Ovary (tissue), 3 donors: ENCODE data around the gene EFTUD2.

ENCODE experiments used
- EP300 ChIP-seq: sonication (generic); formaldehyde crosslinking; IDR thresholded peaks from one replicate; pipeline ENCODE4 v1.6.1; 2017; ENCODE audit warnings: antibody characterized with exemption
- POLR2A ChIP-seq: fragments of 450-650 bp; IDR thresholded peaks from one replicate; pipeline ENCODE4 v1.6.1; 2017; ENCODE audit warnings: antibody characterized with exemption, mild to moderate bottlenecking, moderate library complexity
- TF ChIP-seq, protein P1 (sequence below), 3 donors: fragments of 450-650 bp in 2 of 3; fragments of 200-600 bp in 1 of 3; IDR thresholded peaks; one replicate each; pipeline versions ENCODE4 v1.5.1 to v1.8.0; 2016 to 2022; ENCODE audit warnings: antibody characterized with exemption in 3 of 3, mild to moderate bottlenecking in 1 of 3
- donor health status: DM: no; HTN: no; CAD: no.

- TF ChIP-seq EP300 (no peak), POLR2A (no peak)
- TF ChIP-seq, protein P1, sequence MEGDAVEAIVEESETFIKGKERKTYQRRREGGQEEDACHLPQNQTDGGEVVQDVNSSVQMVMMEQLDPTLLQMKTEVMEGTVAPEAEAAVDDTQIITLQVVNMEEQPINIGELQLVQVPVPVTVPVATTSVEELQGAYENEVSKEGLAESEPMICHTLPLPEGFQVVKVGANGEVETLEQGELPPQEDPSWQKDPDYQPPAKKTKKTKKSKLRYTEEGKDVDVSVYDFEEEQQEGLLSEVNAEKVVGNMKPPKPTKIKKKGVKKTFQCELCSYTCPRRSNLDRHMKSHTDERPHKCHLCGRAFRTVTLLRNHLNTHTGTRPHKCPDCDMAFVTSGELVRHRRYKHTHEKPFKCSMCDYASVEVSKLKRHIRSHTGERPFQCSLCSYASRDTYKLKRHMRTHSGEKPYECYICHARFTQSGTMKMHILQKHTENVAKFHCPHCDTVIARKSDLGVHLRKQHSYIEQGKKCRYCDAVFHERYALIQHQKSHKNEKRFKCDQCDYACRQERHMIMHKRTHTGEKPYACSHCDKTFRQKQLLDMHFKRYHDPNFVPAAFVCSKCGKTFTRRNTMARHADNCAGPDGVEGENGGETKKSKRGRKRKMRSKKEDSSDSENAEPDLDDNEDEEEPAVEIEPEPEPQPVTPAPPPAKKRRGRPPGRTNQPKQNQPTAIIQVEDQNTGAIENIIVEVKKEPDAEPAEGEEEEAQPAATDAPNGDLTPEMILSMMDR (IDR thresholded peaks at IDR 0.05): no peak
Measured at GRCh38 chr17:44934745-44935105, 35.5 kb upstream of the EFTUD2 start.
